ENCODE results near the gene NES.

The NES gene

GRCh38 chr1:156703741-156704140 lies 26.5 kb upstream of the NES start:
- DNase-seq (ENCODE audit: low read depth in 2 of 2), result no peak

GRCh38 chr1:156703336-156703735 lies 26.1 kb upstream of the NES start:
- no peak for DNase-seq (ENCODE audit: low read depth in 2 of 2)

- no peak for DNase-seq (ENCODE audit: low read depth in 2 of 2)
Observed at GRCh38 chr1:156700736-156701531, 23.7 kb upstream of the NES start.

GRCh38 chr1:156698995-156699394 lies 21.8 kb upstream of the NES start:
- no peak for DNase-seq (ENCODE audit: low read depth in 2 of 2)

GRCh38 chr1:156697481-156697880 lies 20.3 kb upstream of the NES start:
- no peak for DNase-seq (ENCODE audit: low read depth in 2 of 2)

- no peak for DNase-seq (ENCODE audit: low read depth in 2 of 2)
Observed at GRCh38 chr1:156696755-156697154, 19.5 kb upstream of the NES start.

GRCh38 chr1:156694690-156694962 lies 17.4 kb upstream of the NES start:
- DNase-seq (ENCODE audit: low read depth in 2 of 2), result no peak

GRCh38 chr1:156693848-156694689 lies 16.9 kb upstream of the NES start:
- no peak for DNase-seq (ENCODE audit: low read depth in 2 of 2)

- no peak for DNase-seq (ENCODE audit: low read depth in 2 of 2)
Observed at GRCh38 chr1:156692925-156693847, 16.0 kb upstream of the NES start.

- no peak for DNase-seq (ENCODE audit: low read depth in 2 of 2)
Observed at GRCh38 chr1:156692441-156692924, 15.3 kb upstream of the NES start.

- no peak for DNase-seq (ENCODE audit: low read depth in 2 of 2)
Observed at GRCh38 chr1:156691665-156692440, 14.6 kb upstream of the NES start.

- no peak for DNase-seq (ENCODE audit: low read depth in 2 of 2)
Observed at GRCh38 chr1:156691191-156691590, 14.0 kb upstream of the NES start.

- no peak for DNase-seq (ENCODE audit: low read depth in 2 of 2)
Observed at GRCh38 chr1:156690675-156691036, 13.4 kb upstream of the NES start.

- DNase-seq (ENCODE audit: low read depth in 2 of 2), result no peak
Observed at GRCh38 chr1:156689953-156690674, 12.9 kb upstream of the NES start.

GRCh38 chr1:156689035-156689952 lies 12.1 kb upstream of the NES start:
- no peak for DNase-seq (ENCODE audit: low read depth in 2 of 2)

GRCh38 chr1:156684227-156684782 lies 7.1 kb upstream of the NES start:
- DNase-seq (ENCODE audit: low read depth in 2 of 2), result no peak

GRCh38 chr1:156682166-156682890 lies 5.1 kb upstream of the NES start:
- DNase-seq (ENCODE audit: low read depth in 2 of 2), result no peak

GRCh38 chr1:156681196-156681960 lies 4.2 kb upstream of the NES start:
- no peak for DNase-seq (ENCODE audit: low read depth in 2 of 2)

Measured in fibroblast of skin of left biceps (primary cell).